GM18870 (cell line): ENCODE data around the gene HS3ST6.
"Not testable (repeated sequence)": the region's sequence is repeated elsewhere in the genome, so short reads cannot be mapped to it uniquely, and the experiment has no call there.

Source experiments
- ATAC-seq: cut with Tn5 transposase; IDR thresholded peaks from one replicate; pipeline ENCODE4 v1.9.1; 2021; ENCODE audit warnings: moderate library complexity; ENCODE audit not compliant: unreplicated experiment

Gene HS3ST6

GRCh38 chr16:1947369-1947670 is 29.1 kb upstream of the HS3ST6 start:
- no peak for ATAC-seq

GRCh38 chr16:1946495-1947368 is 28.5 kb upstream of the HS3ST6 start:
- no peak for ATAC-seq

GRCh38 chr16:1945559-1946391 is 27.6 kb upstream of the HS3ST6 start:
- ATAC-seq = no peak

GRCh38 chr16:1944612-1945199 is 26.5 kb upstream of the HS3ST6 start:
- ATAC-seq = no peak

- peak; percentile 80 for ATAC-seq
These were observed 24.9 kb upstream of the HS3ST6 start, which contains the start of gene MSRB1 for GRCh38 chr16:1942810-1943726. Gene MSRB1, minus strand, starts transcription at chr16:1943199. Its CDS starts 43 bp downstream, at chr16:1943156.

- ATAC-seq = no peak
These were observed 24.0 kb upstream of the HS3ST6 start for GRCh38 chr16:1942047-1942809.

GRCh38 chr16:1941162-1942046 is 23.2 kb upstream of the HS3ST6 start:
- ATAC-seq = no peak

- no peak for ATAC-seq
These were observed 22.3 kb upstream of the HS3ST6 start for GRCh38 chr16:1940273-1941161.

- not testable (repeated sequence) for ATAC-seq
These were observed 21.6 kb upstream of the HS3ST6 start for GRCh38 chr16:1939833-1940232.

GRCh38 chr16:1938910-1939309 is 20.7 kb upstream of the HS3ST6 start:
- no peak for ATAC-seq

GRCh38 chr16:1938316-1938715 is 20.1 kb upstream of the HS3ST6 start:
- no peak for ATAC-seq

GRCh38 chr16:1936945-1937479 is 18.8 kb upstream of the HS3ST6 start:
- ATAC-seq = no peak

GRCh38 chr16:1933097-1933661 is 15.0 kb upstream of the HS3ST6 start:
- no peak for ATAC-seq

- no peak for ATAC-seq
These were observed 14.1 kb upstream of the HS3ST6 start for GRCh38 chr16:1932050-1933028.

GRCh38 chr16:1930338-1930720 is 12.1 kb upstream of the HS3ST6 start:
- ATAC-seq = no peak
